GM18526 (cell line): ENCODE results near the gene ANXA5.

Source experiments
- POLR2A ChIP-seq: IDR thresholded peaks from 3 replicates; pipeline ENCODE4 v1.6.1; 2011; ENCODE audit not compliant: insufficient read length; ENCODE audit errors: extremely low read depth

Gene ANXA5

DNA sequence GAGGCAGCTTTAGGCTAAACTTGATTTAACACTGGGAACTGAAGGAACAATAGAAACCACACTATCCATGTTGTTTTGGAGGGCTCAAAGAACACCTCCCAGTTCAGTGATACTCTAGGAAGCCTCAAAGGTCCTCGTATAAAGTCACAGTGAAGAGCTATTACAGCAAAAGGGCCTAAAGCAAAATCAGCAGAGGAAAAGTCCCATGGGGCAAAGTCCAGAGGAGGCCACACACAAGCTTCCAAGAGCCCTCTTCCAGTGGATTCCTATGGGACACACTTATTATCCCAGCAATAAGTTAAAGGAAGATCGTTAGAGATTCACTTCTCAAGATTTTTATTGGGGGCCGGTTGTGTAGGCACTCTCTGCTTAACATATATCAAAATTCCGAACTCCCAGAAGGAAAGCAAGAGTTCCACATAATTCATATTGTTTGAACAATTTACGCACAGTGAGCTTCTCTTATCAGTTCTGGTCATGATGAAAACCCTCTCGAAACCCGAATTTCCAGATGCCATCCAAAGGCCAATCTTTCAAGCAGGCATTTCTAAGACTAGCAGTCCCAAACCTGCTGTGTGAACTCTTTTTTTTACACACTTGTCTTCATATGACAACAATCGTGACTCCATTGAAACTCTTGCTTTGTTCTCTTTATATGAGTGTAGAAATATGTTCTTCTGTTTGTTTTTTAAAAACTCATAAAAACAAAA, 53.7 kb downstream of the ANXA5 start:
- no peak for TF ChIP-seq POLR2A

DNA sequence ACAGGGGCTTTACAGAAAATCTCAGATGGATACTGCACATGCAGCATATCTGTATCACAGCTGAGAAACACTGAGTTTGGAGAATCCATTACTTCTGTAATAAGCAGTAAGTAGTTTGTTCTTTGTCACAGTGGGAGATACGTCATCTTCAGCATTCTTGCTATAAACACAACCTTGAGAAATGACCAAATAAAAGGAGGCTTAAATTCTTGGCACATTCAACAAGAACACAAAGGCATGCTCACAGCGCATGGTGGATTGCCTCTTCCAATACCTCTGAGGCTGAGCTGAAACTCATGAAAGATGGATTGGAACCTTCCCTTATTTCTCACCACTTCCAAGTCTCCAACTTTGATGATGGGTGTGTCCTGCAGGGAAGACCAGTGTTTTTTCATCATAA, 54.5 kb downstream of the ANXA5 start:
- TF ChIP-seq POLR2A = no peak

DNA sequence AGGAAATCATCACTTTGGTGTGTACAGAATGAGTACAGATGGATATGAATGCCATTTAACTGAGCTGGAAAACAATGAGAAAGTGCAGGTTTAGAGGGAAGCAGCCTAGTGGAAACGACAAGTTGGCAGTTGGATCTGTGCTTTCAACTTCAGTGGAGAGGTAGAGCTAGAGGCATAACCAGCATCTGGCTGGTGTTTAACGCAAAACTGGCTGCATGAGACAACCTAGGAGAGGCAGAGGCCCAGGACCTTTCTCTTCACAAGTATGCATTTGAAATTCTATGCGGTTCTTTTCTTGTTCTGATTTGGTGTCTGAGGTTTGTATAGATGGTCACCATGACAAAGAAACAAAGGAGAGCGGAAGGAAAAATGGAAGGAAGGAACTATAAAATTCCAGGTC, 63.1 kb downstream of the ANXA5 start:
- TF ChIP-seq POLR2A = no peak

DNA sequence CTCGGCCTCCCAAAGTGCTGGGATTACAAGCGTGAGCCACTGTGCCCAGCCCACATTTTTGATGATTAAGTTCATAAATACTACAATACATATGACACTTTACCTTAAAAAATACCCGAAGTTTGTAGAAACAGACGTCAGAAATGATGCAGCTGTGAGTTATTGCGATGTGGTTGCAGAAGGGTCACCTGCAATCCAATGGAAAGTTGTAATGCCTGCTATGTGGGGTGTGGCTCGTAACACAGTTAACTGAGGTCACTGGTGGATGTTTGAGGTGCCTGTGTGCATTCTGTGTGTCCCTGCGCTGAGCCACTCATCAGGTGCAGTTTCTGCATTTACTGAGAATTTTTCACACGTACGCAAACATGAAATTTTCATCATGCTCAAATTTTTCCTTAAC, 64.1 kb downstream of the ANXA5 start:
- no peak for TF ChIP-seq POLR2A
